OCI-LY7 (cell line): Measurements from ENCODE around the gene KCNQ5.

ENCODE experiments used
- CTCF ChIP-seq: fragments of 200-600 bp; sonication (generic); conservative IDR thresholded peaks from 2 replicates; pipeline ENCODE4 v1.5.1; 2014; ENCODE audit warnings: mild to moderate bottlenecking, antibody characterized with exemption, low read length, moderate library complexity, mixed read lengths
- EZH2phosphoT487 ChIP-seq: fragments of 200-600 bp; sonication (generic); IDR thresholded peaks from 2 replicates; pipeline ENCODE4 v1.6.1; 2018; ENCODE audit warnings: low read depth, borderline replicate concordance, mild to moderate bottlenecking, mixed run types, antibody characterized with exemption, low read length, moderate library complexity, mixed read lengths

GRCh38 chr6:73204252-73204651 lies 582.4 kb downstream of the KCNQ5 start:
- TF ChIP-seq CTCF, result no peak
- TF ChIP-seq EZH2phosphoT487, result no peak
